Calu3 (cell line): ENCODE data around the gene CALHM6. TPM values are rescaled to one million over a fixed set of nuclear protein-coding genes. Genes with fewer than 3 reads are reported as not detected.

ENCODE experiments used
- BruUV-seq: library from RNA; stranded (reverse); fragments of 400-500 nt; replicated peaks from 2 replicates; lab custom pipeline; 2021; lab: Mats Ljungman, UMichigan
- CTCF ChIA-PET: fragments of 300-600 bp; sonication (Branson Sonifier 250); formaldehyde crosslinking; loops from one replicate; lab custom pipeline; 2022; ENCODE audit warnings: antibody characterized with exemption; lab: Charles Lee
- DNase-seq: peaks from one replicate; pipeline ENCODE4 v3.0.0; 2022
- H3K27ac Mint-ChIP-seq: one replicate; pipeline ENCODE4 v1.8.0; 2022; ENCODE audit warnings: mixed read lengths; ENCODE audit not compliant: unreplicated experiment
- H3K27me3 Mint-ChIP-seq: one replicate; pipeline ENCODE4 v1.8.0; 2022; ENCODE audit warnings: mixed read lengths; ENCODE audit not compliant: unreplicated experiment
- H3K36me3 Mint-ChIP-seq: one replicate; pipeline ENCODE4 v1.8.0; 2022; ENCODE audit warnings: mild to moderate bottlenecking, moderate library complexity, mixed read lengths; ENCODE audit not compliant: insufficient read depth, unreplicated experiment
- H3K4me1 Mint-ChIP-seq: one replicate; pipeline ENCODE4 v1.8.0; 2022; ENCODE audit warnings: mild to moderate bottlenecking, low read depth, mixed read lengths; ENCODE audit not compliant: unreplicated experiment
- H3K4me3 Mint-ChIP-seq: one replicate; pipeline ENCODE4 v1.8.0; 2022; ENCODE audit warnings: mild to moderate bottlenecking, low read depth, moderate library complexity, mixed read lengths; ENCODE audit not compliant: unreplicated experiment
- H3K9me3 Mint-ChIP-seq: one replicate; pipeline ENCODE4 v1.8.0; 2022; ENCODE audit warnings: low read depth, mixed read lengths; ENCODE audit not compliant: unreplicated experiment
- CTCF ChIP-seq: fragments of 200-600 bp; IDR thresholded peaks from one replicate; pipeline ENCODE4 v1.8.0; 2022; ENCODE audit warnings: antibody characterized with exemption; ENCODE audit not compliant: unreplicated experiment
- intact Hi-C: fragments of 100-400 bp; cut with micrococcal nuclease; formaldehyde crosslinking; loops from one replicate; pipeline ENCODE4 v1.10.0; 2022; ENCODE audit not compliant: unreplicated experiment
- total RNA-seq: library from RNA; stranded (reverse); gene quantifications from 2 replicates; pipeline ENCODE4 v1.2.3, GENCODE V29; 2022

Gene CALHM6
- total RNA-seq, 1 experiment from 2014 or later = not detected

- intact Hi-C loops = no loop called here
- no peak for TF ChIP-seq CTCF
- no peak for DNase-seq
- BruUV-seq = no TSS peak
- no peaks in the 10 kb centered on the region for H3K36me3 Mint-ChIP-seq
- peaks cover 14% of the 10 kb centered on the region for H3K4me1 Mint-ChIP-seq
- H3K27ac Mint-ChIP-seq = no peak overlapping the region
- H3K4me3 Mint-ChIP-seq = no peak overlapping the region
- CTCF ChIA-PET = no interaction called here
- H3K27me3 Mint-ChIP-seq = no peaks in the 10 kb centered on the region
- H3K9me3 Mint-ChIP-seq = peaks cover 4% of the 10 kb centered on the region
Observed at GRCh38 chr6:116482780-116483179, 21.6 kb downstream of the CALHM6 start.

GRCh38 chr6:116483616-116484015 lies 22.4 kb downstream of the CALHM6 start:
- no peaks in the 10 kb centered on the region for H3K27me3 Mint-ChIP-seq
- peaks cover 4% of the 10 kb centered on the region for H3K9me3 Mint-ChIP-seq
- H3K27ac Mint-ChIP-seq = no peak overlapping the region
- TF ChIP-seq CTCF = no peak
- peak; percentile 8 for DNase-seq
- peaks cover 14% of the 10 kb centered on the region for H3K4me1 Mint-ChIP-seq
- no peak overlapping the region for H3K4me3 Mint-ChIP-seq
- BruUV-seq = no TSS peak
- H3K36me3 Mint-ChIP-seq = no peaks in the 10 kb centered on the region
- CTCF ChIA-PET = no interaction called here
- intact Hi-C loops = no loop called here

GRCh38 chr6:116485559-116486184 lies 24.5 kb downstream of the CALHM6 start:
- H3K27ac Mint-ChIP-seq = no peak overlapping the region
- peaks cover 4% of the 10 kb centered on the region for H3K9me3 Mint-ChIP-seq
- BruUV-seq = no TSS peak
- H3K27me3 Mint-ChIP-seq = no peaks in the 10 kb centered on the region
- peaks cover 14% of the 10 kb centered on the region for H3K4me1 Mint-ChIP-seq
- intact Hi-C loops = no loop called here
- no peak for TF ChIP-seq CTCF
- H3K4me3 Mint-ChIP-seq = no peak overlapping the region
- CTCF ChIA-PET = no interaction called here
- no peak for DNase-seq
- no peaks in the 10 kb centered on the region for H3K36me3 Mint-ChIP-seq

GRCh38 chr6:116491610-116492330 lies 30.6 kb downstream of the CALHM6 start:
- Mint-ChIP-seq H3K27me3 (no peaks in the 10 kb centered on the region), H3K9me3 (no peaks in the 10 kb centered on the region), H3K36me3 (no peaks in the 10 kb centered on the region), H3K27ac (no peak overlapping the region), H3K4me3 (no peak overlapping the region), H3K4me1 (no peaks in the 10 kb centered on the region)
- DNase-seq = no peak
- intact Hi-C loops = no loop called here
- CTCF ChIA-PET = no interaction called here
- no peak for TF ChIP-seq CTCF
- BruUV-seq = no TSS peak
